Limb (tissue), 2 donors: ENCODE data around the gene GPR157.
"Not testable (repeated sequence)": the region's sequence is repeated elsewhere in the genome, so short reads cannot be mapped to it uniquely, and the experiment has no call there.

ENCODE experiments used
- DNase-seq, 2 donors: peaks; one replicate each; pipeline ENCODE4 v3.0.0-alpha.2; 2016; ENCODE audit errors: extremely low spot score in 2 of 2

The GPR157 gene

GRCh38 chr1:9128520-9129265 is at the start of gene GPR157:
Gene GPR157 (minus strand): TSS chr1:9129102. CDS start chr1:9129027, 75 bp downstream.
- DNase-seq: peak in 1 of 2 donors; percentile 59

GRCh38 chr1:9174762-9175161 is 45.9 kb upstream of the GPR157 start:
- no peak for DNase-seq

GRCh38 chr1:9174243-9174642 is 45.3 kb upstream of the GPR157 start:
- DNase-seq: no peak

- no peak for DNase-seq
Observed at GRCh38 chr1:9169601-9170137, 40.8 kb upstream of the GPR157 start.

GRCh38 chr1:9167638-9168037 is 38.7 kb upstream of the GPR157 start:
- no peak for DNase-seq

GRCh38 chr1:9166289-9167235 is 37.7 kb upstream of the GPR157 start:
- no peak for DNase-seq

- no peak for DNase-seq
Observed at GRCh38 chr1:9165396-9165795, 36.5 kb upstream of the GPR157 start.

- DNase-seq: no peak
Observed at GRCh38 chr1:9164919-9165318, 36.0 kb upstream of the GPR157 start.

GRCh38 chr1:9164532-9164900 is 35.6 kb upstream of the GPR157 start:
- no peak for DNase-seq

- DNase-seq: no peak
Observed at GRCh38 chr1:9161963-9162362, 33.1 kb upstream of the GPR157 start.

- DNase-seq: no peak
Observed at GRCh38 chr1:9161342-9161741, 32.4 kb upstream of the GPR157 start.

GRCh38 chr1:9160079-9160717 is 31.3 kb upstream of the GPR157 start:
- DNase-seq: no peak

- no peak for DNase-seq
Observed at GRCh38 chr1:9155879-9156278, 27.0 kb upstream of the GPR157 start.

- not testable (repeated sequence) for DNase-seq
Observed at GRCh38 chr1:9155405-9155804, 26.5 kb upstream of the GPR157 start.

- no peak for DNase-seq
Observed at GRCh38 chr1:9153152-9153551, 24.2 kb upstream of the GPR157 start.

GRCh38 chr1:9152535-9152934 is 23.6 kb upstream of the GPR157 start:
- DNase-seq: no peak

- DNase-seq: peak in 1 of 2 donors; percentile 54
Observed at GRCh38 chr1:9151328-9151860, 22.5 kb upstream of the GPR157 start.

GRCh38 chr1:9150582-9151327 is 21.9 kb upstream of the GPR157 start:
- DNase-seq: peak in 1 of 2 donors; percentile 60

GRCh38 chr1:9149837-9150581 is 21.1 kb upstream of the GPR157 start:
- no peak for DNase-seq

GRCh38 chr1:9149151-9149550 is 20.2 kb upstream of the GPR157 start:
- DNase-seq: no peak
